Measurements from ENCODE around the gene PPP2R5C. TPM values are rescaled to one million over a fixed set of nuclear protein-coding genes. Genes with fewer than 3 reads are reported as not detected.

Gene PPP2R5C
- total RNA-seq, 1 experiment from 2014 or later: 93.0 TPM

GRCh38 chr14:101855958-101856357 lies 94.4 kb downstream of the PPP2R5C start:
- Histone ChIP-seq H2BK5ac (ENCODE audit: insufficient read length, low read length) (no peak overlapping the region), H3K9ac (ENCODE audit: extremely low read depth, insufficient read length, low read length) (no peak overlapping the region), H2BK12ac (ENCODE audit: insufficient read length, low read depth, low read length) (no peak overlapping the region), H3K23ac (ENCODE audit: insufficient read length, low read depth, low read length) (no peak overlapping the region), H3T11ph (ENCODE audit: low read length) (no peak overlapping the region), H4K20me1 (ENCODE audit: control insufficient read depth, insufficient read depth, insufficient read length) (no peaks in the 10 kb centered on the region), H4K5ac (ENCODE audit: insufficient read length, low read depth, low read length) (no peak overlapping the region), H3K79me2 (ENCODE audit: insufficient read depth, low read length) (no peaks in the 10 kb centered on the region), H3K9me3 (ENCODE audit: control insufficient read depth, low read depth, low read length) (no peaks in the 10 kb centered on the region), H3K79me1 (ENCODE audit: insufficient read depth, low read depth, low read length, poor library complexity, severe bottlenecking) (peaks cover 6% of the 10 kb centered on the region), H2BK20ac (ENCODE audit: low read depth, low read length, poor library complexity, severe bottlenecking) (no peak overlapping the region), H3K4me2 (ENCODE audit: insufficient read depth, insufficient read length, low read length) (no peak overlapping the region), H3K56ac (ENCODE audit: insufficient read length, low read depth, low read length) (no peak overlapping the region), H3K4me1 (ENCODE audit: insufficient read depth, low read length) (no peaks in the 10 kb centered on the region), H3K18ac (ENCODE audit: insufficient read length, low read depth, low read length) (no peak overlapping the region), H3K23me2 (ENCODE audit: insufficient read length, low read depth, low read length, poor library complexity, severe bottlenecking) (no peaks in the 10 kb centered on the region), H3K14ac (ENCODE audit: insufficient read depth, low read length) (no peak overlapping the region), H2BK15ac (ENCODE audit: low read depth, low read length) (no peak overlapping the region), H4K8ac (replicated peaks; ENCODE audit: insufficient read length, low read depth, low read length) (no peak overlapping the region), H2BK120ac (ENCODE audit: low read depth, low read length, poor library complexity, severe bottlenecking) (no peak overlapping the region), H2AK5ac (ENCODE audit: insufficient read length, low read length) (no peak overlapping the region), H2AFZ (ENCODE audit: low read length) (no peak overlapping the region), H3K27me3 (ENCODE audit: insufficient read depth, low read length) (no peaks in the 10 kb centered on the region), H4K91ac (ENCODE audit: insufficient read length, low read depth, low read length) (no peak overlapping the region), H3K27ac (ENCODE audit: insufficient read length, low read depth, low read length) (no peak overlapping the region), H3K4ac (ENCODE audit: low read depth, low read length) (no peak overlapping the region)
- no peak for DNase-seq
- H3K4me1 Mint-ChIP-seq: peaks cover 4 to 6% of the 10 kb centered on the region in 2 experiments; a peak in 3 of 4 replicates
- H3K27me3 Mint-ChIP-seq (ENCODE audit: low read depth): no peaks in the 10 kb centered on the region
- no peaks in the 10 kb centered on the region for H3K9me3 Mint-ChIP-seq
- H3K36me3 Mint-ChIP-seq (ENCODE audit: insufficient read depth in 1 of 3, low read depth in 3 of 3): peaks cover 0 to 18% (median 4%) of the 10 kb centered on the region in 3 experiments; a peak in 4 of 7 replicates
- no peak for TF ChIP-seq CTCF (conservative IDR thresholded peaks at IDR 0.05)
- no peak overlapping the region; a peak in 1 of 7 replicates for H3K27ac Mint-ChIP-seq
- no peak overlapping the region for H3K4me3 Mint-ChIP-seq
- no CpG with 5 or more reads among the region's 5 CpGs for WGBS (ENCODE audit: extremely low coverage, insufficient read length, low lambda C conversion rate)
